IMR-90 (cell line): ENCODE results near the gene SRPX2. TPM values are rescaled to one million over a fixed set of nuclear protein-coding genes. Genes with fewer than 3 reads are reported as not detected.
A peak's percentile ranks its signal among the peaks of the same experiment; 100 is the strongest.

ENCODE experiments used
- ATAC-seq: fragments of 200-7000 bp; cut with Tn5 transposase; 2 replicates; pipeline ENCODE4 v1.9.1; 2020; ENCODE audit warnings: low read depth, mild to moderate bottlenecking, moderate library complexity
- BruUV-seq: library from RNA; stranded (reverse); fragments of 400-500 nt; replicated peaks from 2 replicates; lab custom pipeline; 2021; lab: Mats Ljungman, UMichigan
- CTCF ChIA-PET: fragments of 300-600 bp; formaldehyde crosslinking; extraction: SDS; loops from one replicate; lab custom pipeline; 2021; ENCODE audit warnings: antibody characterized with exemption; lab: Yijun Ruan, JAX
- POLR2A ChIA-PET: fragments of 300-600 bp; sonication (Branson Sonifier 250); formaldehyde crosslinking; loops from one replicate; lab custom pipeline; 2022; ENCODE audit warnings: antibody characterized with exemption; ENCODE audit not compliant: unreplicated experiment; lab: Charles Lee
- DNase-seq: peaks from one replicate; pipeline ENCODE4 v3.0.0; 2013
- H2AFZ ChIP-seq: replicated peaks from 2 replicates; pipeline ENCODE3; 2013; ENCODE audit warnings: low read length, mild to moderate bottlenecking; ENCODE audit not compliant: poor library complexity
- H2AK5ac ChIP-seq: 2 replicates; pipeline ENCODE4 v1.6.1; 2013; ENCODE audit warnings: low read depth, low read length, inconsistent platforms
- H2AK9ac ChIP-seq: replicated peaks from 2 replicates; pipeline ENCODE3; 2013; ENCODE audit warnings: mild to moderate bottlenecking, low read depth, low read length, moderate library complexity; ENCODE audit not compliant: poor library complexity
- H2BK120ac ChIP-seq: 2 replicates; pipeline ENCODE4 v1.6.1; 2013; ENCODE audit warnings: low read depth, low read length, inconsistent platforms
- H2BK15ac ChIP-seq: 3 replicates; pipeline ENCODE4 v1.6.1; 2013; ENCODE audit warnings: low read depth, low read length, inconsistent platforms
- H2BK20ac ChIP-seq: 2 replicates; pipeline ENCODE4 v1.6.1; 2013; ENCODE audit warnings: low read depth, mild to moderate bottlenecking, inconsistent platforms, low read length, moderate library complexity
- H2BK5ac ChIP-seq: 2 replicates; pipeline ENCODE4 v1.6.1; 2013; ENCODE audit warnings: mild to moderate bottlenecking, low read depth, low read length, inconsistent platforms; ENCODE audit not compliant: poor library complexity, severe bottlenecking
- H3K14ac ChIP-seq: replicated peaks from 2 replicates; pipeline ENCODE4 v1.6.1; 2013; ENCODE audit warnings: low read depth, low read length, inconsistent platforms
- H3K18ac ChIP-seq: 2 replicates; pipeline ENCODE4 v1.6.1; 2013; ENCODE audit warnings: low read depth, low read length, control low read depth
- H3K23ac ChIP-seq: 2 replicates; pipeline ENCODE4 v1.6.1; 2013; ENCODE audit warnings: low read depth, low read length, inconsistent platforms
- H3K27ac ChIP-seq: 2 replicates; pipeline ENCODE4 v1.5.1; 2013; ENCODE audit warnings: mild to moderate bottlenecking, control low read depth, low read length; ENCODE audit not compliant: insufficient read depth
- H3K27me3 ChIP-seq: 2 replicates; pipeline ENCODE4 v1.6.1; 2013; ENCODE audit warnings: low read length; ENCODE audit not compliant: control insufficient read depth, insufficient read depth
- H3K36me3 ChIP-seq: 2 replicates; pipeline ENCODE4 v1.6.1; 2013; ENCODE audit warnings: low read length, mixed read lengths; ENCODE audit not compliant: control insufficient read depth, insufficient read depth
- H3K4ac ChIP-seq: 2 replicates; pipeline ENCODE4 v1.6.1; 2013; ENCODE audit warnings: low read depth, low read length, inconsistent platforms
- H3K4me1 ChIP-seq: 2 replicates; pipeline ENCODE4 v1.6.1; 2013; ENCODE audit warnings: low read length, mixed read lengths; ENCODE audit not compliant: control insufficient read depth, insufficient read depth
- H3K4me2 ChIP-seq: 2 replicates; pipeline ENCODE4 v1.6.1; 2013; ENCODE audit warnings: low read depth, mild to moderate bottlenecking, control low read depth, low read length, moderate library complexity
- H3K4me3 ChIP-seq: 2 replicates; pipeline ENCODE4 v1.5.1; 2013; ENCODE audit warnings: low read depth, mild to moderate bottlenecking, control low read depth, low read length, moderate library complexity; ENCODE audit not compliant: insufficient read depth
- H3K56ac ChIP-seq: 2 replicates; pipeline ENCODE4 v1.6.1; 2013; ENCODE audit warnings: low read length, inconsistent platforms; ENCODE audit not compliant: insufficient read depth; ENCODE audit errors: extremely low read depth
- H3K79me1 ChIP-seq, 2 experiments: 2 replicates each; pipeline ENCODE4 v1.6.1; 2013; ENCODE audit warnings: low read length in 2 of 2, inconsistent platforms in 1 of 2, low read depth in 1 of 2
- H3K9ac ChIP-seq: 2 replicates; pipeline ENCODE4 v1.6.1; 2013; ENCODE audit warnings: low read depth, low read length, control low read depth
- H3K9me1 ChIP-seq: 2 replicates; pipeline ENCODE4 v1.6.1; 2013; ENCODE audit warnings: low read length, inconsistent platforms; ENCODE audit not compliant: insufficient read depth
- H3K9me3 ChIP-seq: 2 replicates; pipeline ENCODE4 v1.6.1; 2013; ENCODE audit warnings: low read length; ENCODE audit not compliant: control insufficient read depth, insufficient read depth
- H4K20me1 ChIP-seq: 2 replicates; pipeline ENCODE4 v1.6.1; 2013; ENCODE audit warnings: low read length, inconsistent platforms; ENCODE audit not compliant: insufficient read depth
- H4K5ac ChIP-seq: 2 replicates; pipeline ENCODE4 v1.6.1; 2013; ENCODE audit warnings: mild to moderate bottlenecking, low read depth, low read length, control low read depth
- H4K8ac ChIP-seq, 2 experiments: 2 replicates each; pipeline ENCODE4 v1.6.1; 2013; ENCODE audit warnings: low read depth in 2 of 2, low read length in 2 of 2, control low read depth in 1 of 2, inconsistent platforms in 1 of 2
- H4K91ac ChIP-seq: 2 replicates; pipeline ENCODE4 v1.6.1; 2013; ENCODE audit warnings: low read depth, low read length, inconsistent platforms; ENCODE audit not compliant: insufficient read depth
- MAZ ChIP-seq: IDR thresholded peaks from 2 replicates; pipeline ENCODE4 v1.6.1; 2012; ENCODE audit warnings: low read depth, mild to moderate bottlenecking, low read length, improper control_type of control experiment, moderate library complexity, borderline replicate concordance
- POLR2A ChIP-seq: IDR thresholded peaks from 2 replicates; pipeline ENCODE4 v1.6.1; 2012; ENCODE audit warnings: mild to moderate bottlenecking, low read depth, low read length
- RAD21 ChIP-seq: IDR thresholded peaks from 2 replicates; pipeline ENCODE4 v1.6.1; 2012; ENCODE audit warnings: low read length, improper control_type of control experiment
- WGBS, 2 experiments: methylation state at CpG; one replicate each; pipeline versions ENCODE4 v1.1.5 to v1.1.7; 2013; ENCODE audit warnings: missing lambda C conversion rate in 2 of 2; ENCODE audit not compliant: insufficient read length in 1 of 2; ENCODE audit errors: extremely low coverage in 2 of 2; 5-methylcytosine and 5-hydroxymethylcytosine counted together
- dilution Hi-C: fragments of 300-500 bp; cut with HindIII; formaldehyde crosslinking; loops from one replicate; pipeline ENCODE4 v1.14.3; 2018; ENCODE audit warnings: low sequenced_read_pairs; ENCODE audit not compliant: unreplicated experiment
- in situ Hi-C: fragments of 300-500 bp; cut with MboI; formaldehyde crosslinking; loops from 3 replicates; pipeline ENCODE4 v1.14.3; 2019; ENCODE audit warnings: low sequenced_read_pairs, inconsistent platforms, mixed read lengths
- intact Hi-C: fragments of 100-400 bp; cut with micrococcal nuclease; formaldehyde crosslinking; loops from 2 replicates; pipeline ENCODE4 v1.10.0; 2022
- polyA plus RNA-seq, 3 experiments: library from polyadenylated mRNA; depleted of rRNA; stranded (reverse); fragments of >200 nt; gene quantifications; 2 replicates each; pipeline ENCODE4 v1.2.3, GENCODE V29; 2012; ENCODE audit warnings: low replicate concordance in 1 of 3
- total RNA-seq: library from RNA; depleted of rRNA; stranded (reverse); fragments of >200 nt; gene quantifications from 2 replicates; pipeline ENCODE4 v1.2.3, GENCODE V29; 2012
- TF ChIP-seq, protein P1 (sequence below): conservative IDR thresholded peaks from 2 replicates; pipeline ENCODE4 v1.5.1; 2012; ENCODE audit warnings: mild to moderate bottlenecking, low read depth, low read length, improper control_type of control experiment

SRPX2 gene
- total and polyA plus RNA-seq, 2 of the 4 experiments (the other 2 are of a cell fraction), result 20.6 to 43.1 TPM

DNA sequence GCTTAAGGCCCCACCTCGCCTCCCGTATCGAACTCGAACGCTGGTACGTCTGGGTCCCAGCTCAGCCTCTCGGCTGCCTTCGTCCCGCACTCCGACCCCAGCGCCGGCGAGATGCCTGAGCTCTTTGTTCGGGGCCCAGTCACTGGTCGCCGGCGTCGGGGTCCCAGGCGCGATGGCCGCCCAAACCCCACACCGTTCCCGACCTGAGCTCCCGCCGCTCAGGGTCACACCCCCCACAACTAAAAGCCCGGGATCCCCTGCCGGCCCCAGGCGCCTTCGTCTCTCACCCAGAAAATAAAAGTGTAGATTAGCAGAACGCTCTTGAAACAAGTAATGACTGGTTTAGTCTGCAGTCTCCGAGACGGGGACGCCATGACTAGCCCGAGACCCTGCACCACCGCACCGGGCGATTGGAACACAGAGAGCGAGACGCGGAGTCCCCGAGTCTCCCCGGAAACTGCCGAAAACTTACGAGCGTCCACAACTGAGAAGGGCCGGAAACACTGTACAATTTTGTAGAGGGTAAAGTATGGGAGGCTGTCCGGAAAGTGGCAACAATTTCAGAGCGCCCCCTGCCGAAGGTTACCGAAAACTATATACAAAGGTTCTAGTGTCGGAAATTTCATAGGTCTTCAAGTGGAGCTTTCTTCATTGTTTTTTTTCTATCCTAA lies 7.5 kb upstream of the SRPX2 start, which contains the start of gene TSPAN6:
Gene TSPAN6 (minus strand): TSS at position 486 of the 671 bp plus-strand sequence. CDS start 112 bp downstream, at position 374.
- H3K14ac ChIP-seq, result peak within 1 kb of the TSS; percentile 58
- intact Hi-C loops, result no loop called here
- 28% methylated on average over 17 of the region's 51 CpGs; no CpG with 5 or more reads in 1 of the 2 experiments for WGBS, 2 experiments
- H2AK5ac ChIP-seq, result no peak within 1 kb of the TSS
- no peaks in the 10 kb centered on the region; the same call in 1 of the 2 replicates for H3K27me3 ChIP-seq
- peak within 1 kb of the TSS; percentile 39 for H3K4ac ChIP-seq
- H2BK120ac ChIP-seq, result peak within 1 kb of the TSS; percentile 23; the same call in 1 of the 2 replicates
- peak within 1 kb of the TSS in 1 of 2 experiments; percentile 53; a peak in 1 of 4 replicates for H4K8ac ChIP-seq
- peak within 1 kb of the TSS; percentile 45 for H3K23ac ChIP-seq
- H3K18ac ChIP-seq, result no peak within 1 kb of the TSS
- H2AK9ac ChIP-seq, result peak within 1 kb of the TSS; percentile 23
- H3K36me3 ChIP-seq, result 0 out of 2 replicates have a peak, but pooled peaks cover 2% of the 10 kb centered on the region
- no peaks in the 10 kb centered on the region for H3K9me3 ChIP-seq
- H3K9me1 ChIP-seq, result no peaks in the 10 kb centered on the region
- in situ Hi-C loops, result no loop called here
- H2BK15ac ChIP-seq, result no peak within 1 kb of the TSS
- dilution Hi-C loops, result no loop called here
- H3K4me2 ChIP-seq, result peak within 1 kb of the TSS; percentile 81
- no peaks in the 10 kb centered on the region for H3K79me1 ChIP-seq
- H3K27ac ChIP-seq, result peak within 1 kb of the TSS; percentile 44
- DNase-seq, result peak; percentile 84
- POLR2A ChIA-PET, result interaction anchor here (1.5 to 1.8 kb wide), 2 partner anchors 13 to 22 kb away, joined by 4 to 12 read pairs; no protein-coding TSS in a partner anchor
- TF ChIP-seq, protein P1, sequence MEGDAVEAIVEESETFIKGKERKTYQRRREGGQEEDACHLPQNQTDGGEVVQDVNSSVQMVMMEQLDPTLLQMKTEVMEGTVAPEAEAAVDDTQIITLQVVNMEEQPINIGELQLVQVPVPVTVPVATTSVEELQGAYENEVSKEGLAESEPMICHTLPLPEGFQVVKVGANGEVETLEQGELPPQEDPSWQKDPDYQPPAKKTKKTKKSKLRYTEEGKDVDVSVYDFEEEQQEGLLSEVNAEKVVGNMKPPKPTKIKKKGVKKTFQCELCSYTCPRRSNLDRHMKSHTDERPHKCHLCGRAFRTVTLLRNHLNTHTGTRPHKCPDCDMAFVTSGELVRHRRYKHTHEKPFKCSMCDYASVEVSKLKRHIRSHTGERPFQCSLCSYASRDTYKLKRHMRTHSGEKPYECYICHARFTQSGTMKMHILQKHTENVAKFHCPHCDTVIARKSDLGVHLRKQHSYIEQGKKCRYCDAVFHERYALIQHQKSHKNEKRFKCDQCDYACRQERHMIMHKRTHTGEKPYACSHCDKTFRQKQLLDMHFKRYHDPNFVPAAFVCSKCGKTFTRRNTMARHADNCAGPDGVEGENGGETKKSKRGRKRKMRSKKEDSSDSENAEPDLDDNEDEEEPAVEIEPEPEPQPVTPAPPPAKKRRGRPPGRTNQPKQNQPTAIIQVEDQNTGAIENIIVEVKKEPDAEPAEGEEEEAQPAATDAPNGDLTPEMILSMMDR, result peak; percentile 66
- TF ChIP-seq RAD21 (peak; percentile 39), POLR2A (peak; percentile 48; the same call in 1 of the 2 replicates), MAZ (no peak)
- H4K91ac ChIP-seq, result 0 out of 2 replicates have a peak within 1 kb of the TSS, but pooled peaks have one; percentile 30
- H2AFZ ChIP-seq, result peak within 1 kb of the TSS; percentile 91
- peak within 1 kb of the TSS; percentile 68 for H3K9ac ChIP-seq
- no peak within 1 kb of the TSS for H2BK20ac ChIP-seq
- H3K4me1 ChIP-seq, result no peaks in the 10 kb centered on the region
- H3K4me3 ChIP-seq, result peak within 1 kb of the TSS; percentile 63
- H2BK5ac ChIP-seq, result no peak within 1 kb of the TSS
- H4K20me1 ChIP-seq, result no peaks in the 10 kb centered on the region
- no TSS peak for BruUV-seq
- peak; percentile 99 for ATAC-seq
- peak within 1 kb of the TSS; percentile 9; the same call in 1 of the 2 replicates for H4K5ac ChIP-seq
- H3K56ac ChIP-seq, result 0 out of 2 replicates have a peak within 1 kb of the TSS, but pooled peaks have one; percentile 3
- CTCF ChIA-PET, result interaction anchor here (0.6 to 1.7 kb wide), 7 partner anchors 10 to 132 kb away, joined by 3 to 7 read pairs (median 3); no protein-coding TSS in a partner anchor
